Stimulated activated CD8-positive, alpha-beta memory T cell treated with anti-CD3 and anti-CD28 coated beads, Interleukin-12 subunit alpha, Interleukin-12 subunit beta, amount 100 ng/mL, for 1 hour (primary cell): ENCODE results near the gene CACTIN.
"Not testable (repeated sequence)": the region's sequence is repeated elsewhere in the genome, so short reads cannot be mapped to it uniquely, and the experiment has no call there.

Source experiments
- DNase-seq: peaks from one replicate; pipeline ENCODE4 v3.0.0-alpha.2; 2020; ENCODE audit warnings: low read depth

The CACTIN gene

GRCh38 chr19:3646336-3647092 is 19.9 kb upstream of the CACTIN start:
- no peak for DNase-seq

GRCh38 chr19:3645726-3646125 is 19.1 kb upstream of the CACTIN start:
- no peak for DNase-seq

- no peak for DNase-seq
These were observed 18.4 kb upstream of the CACTIN start for GRCh38 chr19:3645067-3645396.

GRCh38 chr19:3644351-3645066 is 17.9 kb upstream of the CACTIN start:
- no peak for DNase-seq

GRCh38 chr19:3643674-3644313 is 17.2 kb upstream of the CACTIN start:
- DNase-seq: no peak

GRCh38 chr19:3642987-3643673 is 16.5 kb upstream of the CACTIN start:
- DNase-seq: no peak

- DNase-seq: no peak
These were observed 15.7 kb upstream of the CACTIN start for GRCh38 chr19:3642296-3642695.

GRCh38 chr19:3641515-3642269 is 15.1 kb upstream of the CACTIN start:
- no peak for DNase-seq

- DNase-seq: no peak
These were observed 12.9 kb upstream of the CACTIN start for GRCh38 chr19:3639479-3639878.

- DNase-seq: no peak
These were observed 11.9 kb upstream of the CACTIN start for GRCh38 chr19:3638208-3639193.

- DNase-seq: no peak
These were observed 11.0 kb upstream of the CACTIN start for GRCh38 chr19:3637621-3638020.

- DNase-seq: no peak
These were observed 10.4 kb upstream of the CACTIN start for GRCh38 chr19:3636962-3637361.

- DNase-seq: no peak
These were observed 9.9 kb upstream of the CACTIN start for GRCh38 chr19:3636506-3636905.

- no peak for DNase-seq
These were observed 8.0 kb upstream of the CACTIN start for GRCh38 chr19:3634496-3635045.

- no peak for DNase-seq
These were observed 7.0 kb upstream of the CACTIN start for GRCh38 chr19:3633559-3633988.

- no peak for DNase-seq
These were observed 6.4 kb upstream of the CACTIN start for GRCh38 chr19:3632739-3633558.

GRCh38 chr19:3632098-3632497 is 5.5 kb upstream of the CACTIN start:
- DNase-seq: no peak

GRCh38 chr19:3631053-3631861 is 4.7 kb upstream of the CACTIN start:
- DNase-seq: no peak

GRCh38 chr19:3628766-3629165 is 2.2 kb upstream of the CACTIN start:
- not testable (repeated sequence) for DNase-seq
